Pancreas (tissue), 10 donors: Measurements from ENCODE around the gene RBM44. TPM values are rescaled to one million over a fixed set of nuclear protein-coding genes. Genes with fewer than 3 reads are reported as not detected.

Experiments used
- ATAC-seq, 4 donors: fragments of 200-7000 bp; cut with Tn5 transposase; one replicate each; pipeline versions ENCODE4 v1.8.0 to v1.9.1; 2020; ENCODE audit warnings: mild to moderate bottlenecking in 4 of 4, moderate library complexity in 4 of 4
- DNase-seq, 6 donors: peaks; one replicate each; pipeline ENCODE4 v3.0.0-alpha.2; 2020
- FAIRE-seq: peaks from 2 replicates; lab custom pipeline; 2012; peaks lifted over from hg19 to GRCh38; lab: Jason Lieb, UNC
- H3K27ac ChIP-seq, 4 donors: fragments of 200-600 bp; sonication (generic); 1 replicate in 3 of 4; 2 replicates in 1 of 4; pipeline versions ENCODE4 v1.5.0 to v1.8.0; 2020
- H3K27me3 ChIP-seq, 4 donors: fragments of 200-600 bp; one replicate each; pipeline ENCODE4 v1.8.0; 2021
- H3K36me3 ChIP-seq, 3 donors: fragments of 200-600 bp; sonication (generic) in 1 of 3; one replicate each; pipeline versions ENCODE4 v1.5.0 to v1.8.0; 2020 to 2021
- H3K4me1 ChIP-seq, 3 donors: fragments of 200-600 bp; one replicate each; pipeline ENCODE4 v1.8.0; 2021
- H3K4me3 ChIP-seq, 4 donors: fragments of 200-600 bp; sonication (generic) in 2 of 4; one replicate each; pipeline versions ENCODE4 v1.5.0 to v1.8.0; 2020 to 2021
- H3K9me3 ChIP-seq, 4 donors: fragments of 200-600 bp; one replicate each; pipeline ENCODE4 v1.8.0; 2021
- CTCF ChIP-seq, 4 donors: fragments of 200-600 bp; sonication (generic) in 3 of 4; IDR thresholded peaks; one replicate each; pipeline versions ENCODE4 v1.5.0 to v1.8.0; 2021; ENCODE audit warnings: antibody characterized with exemption in 4 of 4
- WGBS, 2 donors: extraction: QIAGEN DNeasy Blood & Tissue Kit; methylation state at CpG; one replicate each; pipeline ENCODE4 v1.1.7; 2013; 5-methylcytosine and 5-hydroxymethylcytosine counted together
- intact Hi-C, 3 donors: fragments of 100-400 bp; cut with DNase I; formaldehyde crosslinking; loops; one replicate each; pipeline versions ENCODE4 v1.11.1 to v1.14.2; 2022
- polyA plus RNA-seq, 2 donors: library from polyadenylated mRNA; stranded (reverse); fragments of 200-250 nt; gene quantifications; one replicate each; pipeline ENCODE4 v1.2.3, GENCODE V29; 2013
- total RNA-seq, 6 donors: library from RNA; stranded (reverse); fragmentation: NEBNext Ultra II Directional in 4 of 6; extraction: Animal tissue kit (Norgen Biotek cat#: 25700) in 4 of 6; gene quantifications; one replicate each; pipeline versions ENCODE4 v1.2.1 to v1.2.4, GENCODE V29; 2021 to 2023
- donor health status: healthy with polysubstance abuse.
- donor health status: DM: no; HTN: no; CAD: no; lungs with moderate emphysema.
- donor health status: DM: no; HTN: no; CAD: no.
- donor health status: control.
- donor health status: control.
- donor health status: Bipolar disorder and iron deficiency.
- donor health status: DM: yes; HTN: yes; CAD: no.
- donor health status: DM: no; HTN: no; CAD: no.
- donor health status: DM: no; HTN: no; CAD: no.
- donor health status: DM: yes; HTN: yes; CAD: no.

RBM44 gene
- total and polyA plus RNA-seq, 8 donors = 0.09 to 0.47 (median 0.32) TPM

GRCh38 chr2:237752761-237753165, 45.8 kb upstream of the RBM44 start:
- intact Hi-C loops = no loop called here
- DNase-seq (no peak), ATAC-seq (peak in 1 of 4 donors; percentile 23), FAIRE-seq (no peak)
- TF ChIP-seq CTCF (IDR thresholded peaks at IDR 0.05) = no peak
- Histone ChIP-seq H3K4me3 (no peak overlapping the region), H3K4me1 (no peaks in the 10 kb centered on the region), H3K27me3 (no peaks in the 10 kb centered on the region), H3K27ac (no peak overlapping the region), H3K36me3 (peaks cover 4 to 51% (median 17%) of the 10 kb centered on the region in 3 donors), H3K9me3 (no peaks in the 10 kb centered on the region)
- 78% methylated on average over 5 of the region's 5 CpGs for WGBS, 2 donors

- no peak for TF ChIP-seq CTCF (IDR thresholded peaks at IDR 0.05)
- intact Hi-C loops = no loop called here
- DNase-seq (no peak), ATAC-seq (no peak), FAIRE-seq (no peak)
- Histone ChIP-seq H3K9me3 (no peaks in the 10 kb centered on the region), H3K27me3 (no peaks in the 10 kb centered on the region), H3K4me3 (no peak overlapping the region), H3K4me1 (no peaks in the 10 kb centered on the region), H3K36me3 (peaks cover 8 to 49% (median 17%) of the 10 kb centered on the region in 3 donors), H3K27ac (no peak overlapping the region)
- WGBS, 2 donors = 83 to 85% methylated on average over 3 of the region's 3 CpGs
These were observed 44.4 kb upstream of the RBM44 start for GRCh38 chr2:237754182-237754581.

DNA sequence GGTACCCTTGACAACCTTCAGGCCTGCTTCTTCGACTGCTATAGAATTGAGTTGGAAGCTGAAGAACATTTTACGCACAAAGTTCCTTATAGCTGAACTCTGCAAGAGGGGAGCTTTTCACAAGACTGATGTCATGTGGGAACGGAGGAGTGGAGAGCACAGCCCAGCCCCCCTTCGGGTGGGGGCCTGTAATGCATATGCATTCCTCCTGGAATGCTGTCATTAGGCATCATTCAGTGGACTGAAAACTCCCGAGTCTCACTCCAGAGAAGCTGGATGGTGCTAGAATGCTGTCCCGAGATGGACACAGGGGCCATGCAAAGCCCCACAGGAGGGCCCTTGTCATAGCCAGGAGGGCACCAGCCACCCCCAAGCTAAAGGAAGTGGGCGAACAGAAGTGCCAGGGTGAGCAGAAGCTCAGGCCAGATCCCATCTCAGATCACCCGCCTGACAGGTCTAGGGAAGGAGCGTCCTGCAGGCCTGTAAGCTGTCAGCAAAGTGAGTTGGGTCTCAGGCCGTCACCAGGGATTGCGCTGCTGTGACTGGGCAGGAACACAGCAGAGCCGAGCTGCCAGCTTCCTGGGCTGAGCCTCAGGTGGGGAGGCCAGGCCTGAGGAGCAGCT, 43.8 kb upstream of the RBM44 start:
- H3K9me3 ChIP-seq = no peaks in the 10 kb centered on the region
- H3K4me1 ChIP-seq = no peaks in the 10 kb centered on the region
- peaks cover 8 to 51% (median 12%) of the 10 kb centered on the region in 3 donors for H3K36me3 ChIP-seq
- TF ChIP-seq CTCF (IDR thresholded peaks at IDR 0.05) = no peak
- no peak overlapping the region for H3K27ac ChIP-seq
- no peak overlapping the region for H3K4me3 ChIP-seq
- intact Hi-C loops = no loop called here
- WGBS, 2 donors = 91% methylated on average over 12 of the region's 12 CpGs
- H3K27me3 ChIP-seq = no peaks in the 10 kb centered on the region
- ATAC-seq (no peak), FAIRE-seq (no peak), DNase-seq (no peak)

DNA sequence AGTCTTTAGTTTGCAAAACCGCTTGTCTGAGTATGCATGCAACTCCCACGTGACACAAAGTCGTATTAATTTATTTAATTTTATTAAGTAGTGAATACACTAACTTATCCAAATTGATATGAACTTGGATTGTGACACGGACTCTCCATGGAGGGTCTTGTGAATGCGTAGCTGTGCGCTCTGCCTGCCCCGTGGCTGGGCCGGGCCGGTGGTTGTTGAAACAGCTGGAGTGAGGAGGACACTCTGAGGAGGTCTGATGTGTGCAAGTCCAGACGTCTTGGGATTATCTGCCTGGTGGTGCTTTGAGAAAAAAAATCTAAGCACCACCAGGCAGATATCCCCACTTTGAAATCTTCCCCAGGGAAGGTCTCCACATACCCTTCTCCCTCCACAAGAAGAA, 41.0 kb upstream of the RBM44 start:
- TF ChIP-seq CTCF (IDR thresholded peaks at IDR 0.05) = no peak
- Histone ChIP-seq H3K9me3 (no peaks in the 10 kb centered on the region), H3K27me3 (no peaks in the 10 kb centered on the region), H3K27ac (no peak overlapping the region), H3K4me1 (no peaks in the 10 kb centered on the region), H3K36me3 (peaks cover 8 to 63% (median 11%) of the 10 kb centered on the region in 3 donors), H3K4me3 (no peak overlapping the region)
- FAIRE-seq = no peak
- ATAC-seq = no peak
- intact Hi-C loops = no loop called here
- DNase-seq = no peak
- whole genome bisulfite sequencing, 2 donors = 92 to 93% methylated on average over 10 of the region's 10 CpGs

GRCh38 chr2:237758185-237758584, 40.4 kb upstream of the RBM44 start:
- Histone ChIP-seq H3K4me1 (no peaks in the 10 kb centered on the region), H3K9me3 (no peaks in the 10 kb centered on the region), H3K36me3 (peaks cover 8 to 63% (median 11%) of the 10 kb centered on the region in 3 donors), H3K27me3 (no peaks in the 10 kb centered on the region), H3K27ac (no peak overlapping the region), H3K4me3 (no peak overlapping the region)
- WGBS, 2 donors = 95 to 96% methylated on average over 10 of the region's 10 CpGs
- FAIRE-seq (no peak), DNase-seq (no peak), ATAC-seq (no peak)
- no peak for TF ChIP-seq CTCF (IDR thresholded peaks at IDR 0.05)
- intact Hi-C loops = no loop called here
